GM18858 (cell line): ENCODE results near the gene LPP.
"Not testable (repeated sequence)": the region's sequence is repeated elsewhere in the genome, so short reads cannot be mapped to it uniquely, and the experiment has no call there.

Experiments
- ATAC-seq: cut with Tn5 transposase; IDR thresholded peaks from one replicate; pipeline ENCODE4 v1.9.1; 2021; ENCODE audit not compliant: unreplicated experiment

The LPP gene, protein sequence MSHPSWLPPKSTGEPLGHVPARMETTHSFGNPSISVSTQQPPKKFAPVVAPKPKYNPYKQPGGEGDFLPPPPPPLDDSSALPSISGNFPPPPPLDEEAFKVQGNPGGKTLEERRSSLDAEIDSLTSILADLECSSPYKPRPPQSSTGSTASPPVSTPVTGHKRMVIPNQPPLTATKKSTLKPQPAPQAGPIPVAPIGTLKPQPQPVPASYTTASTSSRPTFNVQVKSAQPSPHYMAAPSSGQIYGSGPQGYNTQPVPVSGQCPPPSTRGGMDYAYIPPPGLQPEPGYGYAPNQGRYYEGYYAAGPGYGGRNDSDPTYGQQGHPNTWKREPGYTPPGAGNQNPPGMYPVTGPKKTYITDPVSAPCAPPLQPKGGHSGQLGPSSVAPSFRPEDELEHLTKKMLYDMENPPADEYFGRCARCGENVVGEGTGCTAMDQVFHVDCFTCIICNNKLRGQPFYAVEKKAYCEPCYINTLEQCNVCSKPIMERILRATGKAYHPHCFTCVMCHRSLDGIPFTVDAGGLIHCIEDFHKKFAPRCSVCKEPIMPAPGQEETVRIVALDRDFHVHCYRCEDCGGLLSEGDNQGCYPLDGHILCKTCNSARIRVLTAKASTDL

DNA sequence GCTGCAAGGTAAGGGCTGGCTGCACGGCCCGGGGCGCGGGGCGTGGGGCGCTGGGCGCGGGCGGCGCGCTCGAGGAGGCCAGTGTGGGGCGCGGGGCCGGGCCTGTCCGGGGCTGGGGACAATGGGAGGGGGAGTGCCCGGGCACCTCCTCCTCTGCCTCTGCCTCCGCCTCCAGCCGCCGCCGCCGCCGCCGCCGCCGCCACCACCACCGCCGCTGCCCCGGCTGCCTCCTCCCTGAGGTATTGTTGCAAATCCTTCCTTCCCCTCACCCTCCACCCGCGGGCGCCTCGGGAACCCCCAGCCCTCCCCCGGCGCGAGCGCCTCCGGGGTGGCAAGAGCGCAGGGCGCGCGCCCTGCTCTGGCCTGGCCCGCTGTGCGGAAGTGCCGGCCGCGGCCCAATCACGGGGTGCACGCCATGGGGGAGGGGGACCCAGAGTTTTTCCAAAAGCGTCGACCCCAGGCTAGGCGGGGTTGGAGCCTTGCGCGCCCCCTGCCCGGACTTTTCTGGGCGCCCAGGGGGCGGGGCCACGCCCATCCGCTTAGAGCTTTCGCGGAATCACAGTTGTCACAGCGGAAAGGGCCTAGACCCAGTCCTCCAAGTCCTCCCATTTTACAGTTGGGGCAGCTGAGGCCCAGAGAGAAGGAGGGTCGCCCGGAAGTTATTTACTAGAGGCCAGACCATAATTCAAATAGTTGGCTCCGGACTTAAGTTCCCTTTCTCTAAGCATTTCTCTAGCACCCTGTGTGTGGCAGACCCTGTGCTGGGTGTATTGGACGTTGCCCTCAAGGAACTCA, at the start of gene LPP:
TSS of gene LPP (plus strand) at position 144 of the 795 bp plus-strand sequence. CDS start 251,964 bp downstream, outside the sequence.
- ATAC-seq, result peak; percentile 47

DNA sequence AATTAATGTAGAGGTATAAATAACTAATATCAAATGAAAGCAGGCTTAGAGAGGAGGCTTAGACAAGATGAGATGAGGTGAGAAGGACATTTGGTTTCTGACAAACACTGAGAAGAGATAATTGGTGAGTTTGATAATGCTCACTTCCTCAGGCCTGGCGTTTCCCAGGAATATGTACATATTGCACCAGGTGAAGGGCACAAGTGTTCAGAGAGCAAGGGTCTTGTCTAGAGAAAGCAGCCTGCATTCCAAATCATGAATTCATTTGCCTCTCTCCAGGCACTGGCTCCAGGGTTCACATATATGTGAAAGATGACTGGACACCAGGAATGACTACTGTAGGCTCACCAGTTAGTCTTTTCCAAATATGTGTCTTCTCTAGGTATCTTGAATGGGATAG, 48.0 kb upstream of the LPP start:
- ATAC-seq, result no peak

DNA sequence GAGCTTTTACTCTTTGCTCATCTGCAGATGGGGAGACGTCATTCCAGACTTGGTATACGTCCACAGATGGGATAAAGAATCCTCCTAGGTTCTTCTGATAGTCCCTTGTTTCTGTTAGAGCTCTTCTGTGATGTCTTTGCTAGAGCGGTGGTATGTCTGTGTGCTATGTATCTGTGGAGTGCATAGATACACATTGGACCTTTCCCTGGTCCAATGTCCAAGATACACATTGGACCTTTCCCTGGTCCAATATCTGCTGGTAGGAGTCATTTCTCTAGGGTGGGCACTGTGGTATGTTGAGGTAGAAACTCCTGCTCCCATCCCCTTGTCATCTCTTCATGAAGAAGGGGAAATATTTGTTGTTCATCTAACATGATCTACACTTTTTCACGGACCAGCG, 47.5 kb upstream of the LPP start:
- ATAC-seq, result no peak

DNA sequence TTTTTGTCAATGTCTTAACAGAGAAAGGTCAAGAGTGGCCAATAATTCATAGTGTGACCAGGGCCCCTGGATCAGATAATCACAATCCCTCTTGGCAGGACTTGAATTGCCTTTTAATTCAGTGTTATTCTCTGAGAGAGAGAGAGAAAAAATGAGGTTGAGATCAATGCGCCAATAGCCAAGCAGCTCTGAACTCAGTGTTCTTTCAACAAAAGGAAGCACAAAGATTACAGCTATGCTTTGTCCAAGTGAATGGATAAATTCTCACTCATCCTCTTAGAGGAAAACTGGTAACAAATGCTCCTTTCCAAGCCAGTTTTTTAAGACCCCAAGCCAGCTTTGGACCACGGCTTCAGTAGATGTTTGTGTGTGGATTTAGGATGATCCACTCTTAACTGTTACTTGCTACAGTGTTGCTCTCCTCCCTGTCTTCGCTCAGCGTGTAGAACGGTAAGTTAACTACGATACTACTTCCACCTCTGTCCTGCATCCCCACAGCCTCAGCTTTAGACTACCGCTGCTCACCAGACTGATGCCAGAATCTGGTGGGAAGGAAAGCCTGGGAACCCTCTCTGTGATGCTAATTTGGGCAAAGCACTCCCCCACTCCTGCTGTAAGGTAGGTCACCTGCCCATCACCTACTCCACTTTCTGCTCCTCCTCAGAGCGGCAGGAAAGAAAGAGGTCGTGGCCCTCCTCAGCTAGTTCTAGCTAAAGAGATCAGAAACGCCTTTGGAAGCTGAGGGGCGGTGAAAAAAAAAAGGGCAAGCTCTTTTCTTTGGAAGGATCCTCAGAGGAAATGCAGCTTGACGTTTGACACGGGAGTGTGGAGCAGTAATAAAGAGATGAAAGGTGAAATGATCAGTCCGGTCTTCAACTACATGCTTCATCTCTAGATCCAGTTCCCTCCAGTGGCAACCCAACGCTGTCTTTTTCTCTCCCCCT, 46.8 kb upstream of the LPP start:
- no peak for ATAC-seq

DNA sequence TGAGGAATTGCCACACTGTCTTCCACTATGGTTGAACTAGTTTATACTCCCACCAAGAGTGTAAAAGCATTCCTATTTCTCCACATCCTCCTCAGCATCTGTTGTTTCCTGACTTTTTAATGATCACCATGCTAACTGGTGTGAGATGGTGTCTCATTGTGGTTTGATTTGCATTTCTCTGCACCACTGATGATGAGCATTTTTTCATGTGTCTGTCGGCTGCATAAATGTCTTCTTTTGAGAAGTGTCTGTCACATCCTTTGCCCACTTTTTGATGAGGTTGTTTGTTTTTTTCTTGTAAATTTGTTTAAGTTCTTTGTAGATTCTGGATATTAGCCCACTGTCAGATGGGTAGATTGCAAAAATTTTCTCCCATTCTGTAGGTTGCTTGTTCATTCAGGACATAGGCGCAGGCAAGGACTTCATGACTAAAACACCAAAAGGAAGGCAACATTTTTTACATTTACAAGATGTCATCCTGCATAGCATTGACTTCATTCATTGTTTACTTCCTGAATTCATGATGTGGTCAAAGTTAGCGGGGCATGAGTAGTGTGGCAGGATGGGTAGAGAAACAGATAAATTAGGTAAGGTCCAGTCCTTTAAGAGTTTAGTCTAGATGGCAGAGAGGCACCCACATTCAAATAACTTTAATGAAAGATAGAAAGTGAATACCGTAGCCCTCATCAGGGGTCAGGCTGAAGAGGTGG, 45.1 kb upstream of the LPP start:
- ATAC-seq, result no peak

DNA sequence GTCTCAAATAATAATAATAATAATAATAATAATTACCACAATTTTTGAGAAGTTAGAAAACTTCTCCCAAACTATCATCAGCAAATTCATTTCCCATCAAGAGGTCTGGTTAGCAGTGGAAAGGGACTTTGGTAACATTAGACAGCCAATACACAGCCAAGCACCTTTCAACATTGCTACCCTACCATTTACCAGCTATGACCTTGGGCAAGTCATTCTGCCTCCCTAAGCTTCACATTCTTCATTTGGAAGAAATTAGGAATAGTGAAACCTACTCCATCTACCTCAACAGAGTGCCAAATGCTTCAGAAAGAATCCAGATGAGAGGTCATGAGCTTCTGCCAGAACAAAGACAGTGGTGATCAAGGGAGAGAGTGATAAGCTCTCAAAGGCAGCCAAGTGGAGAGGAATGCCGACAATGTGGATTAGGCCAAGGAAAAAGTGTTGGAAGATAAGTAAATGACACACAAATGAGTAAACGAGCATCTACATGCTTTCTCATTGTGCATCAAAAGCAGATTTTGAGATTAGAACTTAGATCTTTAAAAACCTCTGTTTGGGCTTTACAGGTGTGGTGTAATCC, 42.9 kb upstream of the LPP start:
- ATAC-seq, result no peak

DNA sequence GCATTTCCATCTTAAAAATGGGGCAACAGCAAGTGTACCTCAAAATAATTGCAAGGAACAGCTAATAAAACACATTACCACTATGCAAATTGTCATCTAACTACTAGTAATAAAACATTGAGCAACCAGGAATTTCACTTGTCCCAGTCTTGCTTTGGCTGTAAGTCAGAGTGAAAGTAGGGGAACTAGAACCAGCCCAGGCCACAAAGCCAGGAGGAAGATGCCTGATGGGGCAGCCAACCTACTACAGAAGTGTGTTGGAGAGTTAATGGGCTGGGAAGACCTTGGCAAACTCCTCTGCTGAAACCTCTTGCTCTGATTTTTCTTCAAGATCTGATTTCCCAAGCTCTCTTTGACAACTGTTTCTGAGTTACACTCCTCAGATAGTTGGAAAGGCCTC, 40.2 kb upstream of the LPP start:
- no peak for ATAC-seq

DNA sequence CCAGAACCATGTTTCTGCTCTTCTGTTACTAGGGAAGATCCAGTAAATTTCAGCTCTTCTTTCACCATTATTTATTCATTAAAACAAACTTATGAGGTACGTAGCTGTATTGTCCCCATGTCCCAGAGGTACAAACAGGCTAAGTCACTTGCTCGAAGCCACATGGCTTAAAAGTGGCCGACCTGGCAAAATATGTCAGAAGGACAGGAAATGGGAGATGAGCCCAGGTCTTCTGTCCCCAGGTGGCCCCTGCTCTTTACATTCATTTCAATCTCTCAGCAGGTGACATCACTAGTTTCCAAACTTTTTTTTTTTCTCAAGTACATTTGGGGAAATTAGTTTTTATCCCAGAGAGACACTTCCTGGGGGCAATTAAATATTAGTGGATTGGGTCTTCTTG, 34.1 kb upstream of the LPP start:
- ATAC-seq, result no peak

DNA sequence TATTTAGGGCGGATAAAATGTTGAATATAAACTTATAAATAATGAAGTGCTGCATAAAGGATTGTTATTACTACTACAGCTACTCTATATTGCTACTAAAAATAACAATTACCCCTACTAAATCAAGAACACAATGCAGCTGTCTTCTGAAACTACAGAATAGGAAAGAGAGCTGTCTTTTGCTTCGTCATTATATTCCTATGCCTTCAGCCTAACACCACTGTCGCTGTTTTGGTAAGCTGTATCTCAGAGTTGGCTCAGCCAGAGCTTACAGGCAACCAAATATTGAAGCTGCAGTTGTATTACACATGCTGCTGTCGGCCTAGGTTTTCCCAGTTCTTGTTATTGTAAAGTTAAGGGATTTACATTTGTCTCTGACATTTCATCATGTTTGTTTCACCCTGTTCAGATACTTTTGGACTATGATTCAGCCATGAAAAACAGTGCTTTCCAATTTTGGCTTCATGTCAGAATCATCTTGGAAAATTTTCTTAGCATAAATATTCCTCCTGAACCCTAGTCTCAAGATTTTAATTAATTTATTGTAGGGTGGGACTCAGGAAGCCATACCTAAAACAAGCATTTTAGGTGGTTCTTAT, 31.3 kb upstream of the LPP start:
- no peak for ATAC-seq

DNA sequence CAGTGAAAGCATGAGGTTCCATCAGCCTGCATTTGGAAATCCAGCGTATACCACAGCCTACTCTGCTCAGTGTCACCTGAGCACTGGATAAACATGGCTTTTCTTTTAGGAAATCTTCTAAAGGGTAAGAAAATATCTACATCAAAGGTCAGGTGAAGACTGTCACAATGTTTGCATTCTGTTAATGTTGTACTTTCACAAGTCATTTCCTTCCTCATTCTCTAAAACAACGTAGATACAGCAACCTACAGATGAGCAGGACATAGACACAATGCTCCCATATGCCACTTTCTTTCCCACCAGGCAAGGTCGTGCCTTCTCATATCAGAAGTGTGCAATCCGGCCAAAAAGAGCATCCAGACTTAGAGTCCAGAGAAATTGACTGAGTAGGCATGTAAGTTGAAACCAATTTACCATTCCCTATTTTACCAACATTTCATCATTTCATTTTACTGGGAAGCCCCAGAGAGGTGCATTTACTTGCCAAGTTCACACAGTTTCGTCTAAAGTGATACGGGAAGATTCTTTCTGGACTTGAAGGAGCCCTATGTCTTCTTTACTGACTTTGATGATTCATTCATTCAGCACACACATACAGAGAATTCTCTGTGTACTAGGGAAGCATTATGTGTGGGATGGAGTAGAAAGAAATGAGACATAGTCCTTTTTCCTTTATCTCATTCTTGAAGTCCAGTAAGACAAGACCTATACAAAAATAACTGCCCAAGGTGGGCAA, 30.6 kb upstream of the LPP start:
- no peak for ATAC-seq

DNA sequence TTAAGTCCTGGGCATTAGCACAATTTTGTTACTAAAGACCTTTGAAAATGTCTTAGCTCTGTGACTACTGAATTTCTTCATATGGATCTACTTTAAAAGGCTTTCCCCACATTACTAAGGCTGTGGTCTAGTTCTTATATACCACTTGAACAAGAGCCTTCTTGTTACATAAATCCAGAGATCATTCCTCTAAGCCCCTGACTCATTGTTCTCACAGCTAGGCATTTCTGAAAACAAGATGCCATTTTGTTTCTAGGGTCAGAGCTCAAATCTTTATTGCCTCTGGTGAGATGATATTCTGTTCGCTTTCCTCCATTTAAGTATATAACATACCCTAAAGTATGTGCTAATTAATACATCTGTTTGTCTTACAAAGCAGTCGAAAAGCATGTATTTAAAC, 29.8 kb upstream of the LPP start:
- no peak for ATAC-seq

DNA sequence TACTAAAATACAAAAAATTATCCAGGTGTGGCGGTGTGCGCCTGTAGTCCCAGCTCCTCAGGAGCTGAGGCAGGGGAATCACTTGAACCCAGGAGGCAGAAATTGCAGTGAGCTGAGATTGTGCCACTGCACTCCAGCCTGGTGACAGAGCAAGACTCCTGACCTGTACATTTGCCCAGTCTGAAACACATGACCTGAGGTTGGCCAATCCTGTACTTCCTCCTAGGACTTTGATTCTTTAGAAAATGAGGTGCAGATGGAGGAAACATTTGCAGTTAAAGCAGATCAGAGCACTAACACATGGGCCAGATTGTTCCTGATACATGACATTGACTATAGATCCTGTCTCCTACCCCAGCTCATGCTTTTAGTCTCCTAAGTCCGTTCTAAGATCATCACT, 28.9 kb upstream of the LPP start:
- no peak for ATAC-seq

DNA sequence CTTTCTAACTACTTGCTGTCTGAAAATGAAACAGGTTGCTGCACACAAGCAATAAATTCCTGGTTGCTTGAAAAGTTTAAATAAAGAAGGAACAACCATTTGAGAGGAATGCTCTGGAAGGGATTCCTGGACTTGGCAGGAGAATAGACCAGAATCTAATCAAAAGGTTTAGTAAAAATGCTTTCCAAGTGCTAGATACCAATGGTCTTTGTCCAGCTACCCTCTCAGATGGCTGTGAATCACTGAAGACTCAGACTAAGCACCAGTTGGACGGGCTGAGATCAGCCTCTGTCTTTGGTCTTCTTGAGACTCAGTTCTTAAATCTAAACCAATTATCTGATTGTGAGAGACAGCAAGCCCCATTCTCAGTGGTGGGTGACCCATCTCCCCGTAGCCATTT, 27.7 kb upstream of the LPP start:
- ATAC-seq, result no peak

DNA sequence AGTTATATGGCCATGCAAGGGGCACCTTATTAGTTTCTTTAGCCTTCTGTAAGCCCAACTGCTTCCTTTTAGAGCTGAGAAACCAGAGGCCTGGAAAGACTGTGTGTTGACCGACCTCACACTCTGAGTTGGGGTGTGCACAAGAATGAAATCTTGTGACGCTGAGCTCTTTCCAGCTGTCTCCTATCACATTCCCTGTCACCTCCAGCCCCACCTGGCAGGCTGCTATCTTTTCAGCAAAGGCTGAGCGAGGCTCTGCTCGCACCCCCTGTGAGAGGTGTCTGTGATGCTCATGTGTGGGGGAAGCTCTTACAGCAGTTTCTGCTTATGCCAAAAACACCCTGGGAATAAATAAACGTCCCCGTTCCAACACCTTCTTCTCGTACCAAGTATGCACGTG, 27.0 kb upstream of the LPP start:
- ATAC-seq, result no peak

DNA sequence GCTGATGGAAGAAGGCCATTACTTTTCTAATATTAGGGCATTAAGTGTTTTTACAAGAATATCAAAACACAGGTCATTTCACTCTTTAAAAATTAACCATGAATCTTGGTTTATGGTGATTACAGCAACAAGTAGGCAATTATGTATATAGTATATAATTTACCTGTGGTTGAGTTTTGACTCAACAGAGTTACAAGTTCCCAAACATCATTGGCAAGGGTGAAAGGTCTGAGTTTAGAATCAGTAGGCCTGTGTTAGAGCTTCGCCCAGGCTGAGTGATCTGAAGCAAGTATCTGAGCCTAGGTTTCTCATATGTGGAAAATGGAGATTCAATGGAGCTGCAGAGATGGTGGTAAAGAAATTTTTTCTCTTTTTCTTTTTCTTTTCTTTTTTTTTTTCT, 25.1 kb upstream of the LPP start:
- ATAC-seq, result no peak

DNA sequence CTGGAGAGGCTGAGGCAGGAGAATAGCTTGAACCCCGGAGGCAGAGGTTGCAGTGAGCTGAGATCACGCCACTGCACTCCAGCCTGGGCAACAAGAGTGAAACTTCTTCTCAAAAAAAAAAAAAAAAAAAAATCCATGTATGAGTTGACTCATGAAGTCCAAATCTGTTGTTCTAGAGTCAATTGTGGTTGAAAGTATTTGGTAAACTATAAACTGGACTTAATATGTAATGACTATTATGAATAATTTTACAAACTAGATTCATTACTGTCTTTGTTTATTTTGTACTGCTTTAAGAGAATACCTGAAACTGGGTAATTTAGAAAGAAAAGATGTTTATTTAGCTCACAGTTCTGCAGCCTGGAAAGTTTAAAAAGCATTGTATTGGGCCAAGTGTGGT, 22.9 kb upstream of the LPP start:
- ATAC-seq, result not testable (repeated sequence)

DNA sequence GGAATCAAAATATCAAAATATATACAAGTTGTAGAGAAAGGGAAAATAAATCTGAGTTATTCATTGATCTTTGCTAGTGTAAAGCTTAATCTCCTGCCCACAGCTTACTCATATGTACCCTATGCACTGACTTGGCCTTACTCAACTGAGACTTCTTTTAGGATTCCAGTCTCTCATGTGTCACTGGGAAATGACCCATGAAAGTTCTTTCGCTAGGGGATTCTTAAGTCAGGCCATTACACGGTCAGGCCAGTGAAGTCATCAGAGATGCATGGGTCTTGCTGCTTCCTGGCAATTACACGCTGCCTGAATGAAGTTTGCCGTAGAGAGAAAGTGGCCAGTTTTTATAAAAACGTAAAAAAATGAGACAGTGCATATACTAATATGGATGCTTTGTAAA, 20.7 kb upstream of the LPP start:
- ATAC-seq, result no peak

DNA sequence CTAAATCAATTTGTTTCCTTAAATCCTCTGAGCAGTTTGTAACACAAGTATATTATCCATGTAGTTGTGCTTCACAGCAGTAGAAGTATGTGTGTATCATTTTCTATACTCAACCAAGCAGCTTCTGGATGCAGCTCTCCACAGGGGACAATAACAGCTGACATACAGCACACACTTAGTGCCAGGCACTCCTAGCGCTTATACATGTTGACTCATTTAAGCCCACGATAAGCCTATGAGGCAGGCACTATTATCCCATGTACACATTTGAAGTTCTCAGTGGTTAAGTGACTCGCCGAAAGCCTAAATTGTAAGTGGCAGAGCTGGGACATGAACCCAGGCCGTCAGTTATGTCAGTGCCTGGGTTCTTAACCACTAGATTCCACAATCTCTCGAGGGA, 20.3 kb upstream of the LPP start:
- no peak for ATAC-seq

DNA sequence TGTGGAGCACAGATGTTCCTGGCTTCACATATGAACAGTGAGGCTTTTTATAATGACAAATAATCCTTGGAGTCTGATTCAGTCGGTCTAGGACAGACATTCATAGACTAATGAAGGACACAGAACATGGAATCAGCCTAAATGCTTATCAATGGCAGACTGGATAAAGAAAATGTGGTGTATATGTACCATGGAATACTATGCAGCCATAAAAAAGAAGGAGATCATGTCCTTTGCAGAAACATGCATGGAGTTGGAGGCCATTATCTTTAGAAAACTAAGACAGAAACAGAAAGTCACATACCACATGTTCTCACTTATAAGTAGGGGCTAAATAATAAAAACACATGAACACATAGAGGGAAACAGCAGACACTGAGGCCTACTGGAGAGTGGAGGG, 19.9 kb upstream of the LPP start:
- ATAC-seq, result no peak
